ENCODE data around the gene BCKDHA.
"Not testable (repeated sequence)": the region's sequence is repeated elsewhere in the genome, so short reads cannot be mapped to it uniquely, and the experiment has no call there.

BCKDHA gene

GRCh38 chr19:41366089-41366488 lies 31.5 kb upstream of the BCKDHA start:
- DNase-seq (ENCODE audit: low read depth in 2 of 2): no peak

DNA sequence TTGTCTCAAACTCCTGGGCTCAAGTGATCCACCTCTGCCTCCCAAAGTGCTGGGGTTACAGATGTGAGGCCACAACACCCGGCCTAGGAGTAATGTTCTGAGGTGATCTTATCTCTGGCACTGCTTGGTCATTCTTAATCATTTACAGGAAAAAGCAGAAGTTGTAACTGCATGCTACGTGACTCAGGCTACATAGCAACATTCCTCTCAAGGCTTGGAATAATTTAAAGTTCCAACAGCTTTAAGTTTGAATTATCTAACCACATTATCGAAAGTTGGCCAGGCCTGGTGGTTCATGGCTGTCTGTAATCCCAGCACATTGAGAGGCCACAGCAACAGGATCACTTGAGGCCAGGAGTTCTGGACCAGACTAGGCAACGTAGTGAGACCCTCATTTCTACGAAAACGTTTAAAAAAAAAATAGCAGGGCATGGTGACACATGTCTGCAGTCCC lies 29.7 kb upstream of the BCKDHA start:
- DNase-seq (ENCODE audit: low read depth in 2 of 2): peak; percentile 81 to 84

DNA sequence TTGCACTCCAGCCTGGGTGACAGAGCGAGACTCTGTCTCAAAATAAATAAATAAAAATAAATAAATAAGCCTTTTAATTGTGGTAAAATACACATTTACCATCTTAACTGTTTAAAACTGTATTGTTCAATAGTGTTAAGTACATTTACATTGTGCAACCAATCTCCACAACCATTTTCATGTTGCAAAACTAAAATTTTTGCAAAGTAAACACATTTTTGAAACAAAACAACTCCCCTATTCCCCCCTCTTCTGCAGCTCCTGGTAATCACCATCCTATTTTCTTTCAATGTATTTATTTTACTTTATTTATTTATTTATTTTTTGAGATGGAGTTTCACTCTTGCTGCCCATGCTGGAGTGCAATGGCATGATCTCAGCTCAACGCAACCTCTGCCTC lies 27.8 kb upstream of the BCKDHA start:
- DNase-seq (ENCODE audit: low read depth in 2 of 2): no peak

GRCh38 chr19:41371119-41371518 lies 26.5 kb upstream of the BCKDHA start:
- not testable (repeated sequence) for DNase-seq (ENCODE audit: low read depth in 2 of 2)

- DNase-seq (ENCODE audit: low read depth in 2 of 2): no peak
These were observed 26.1 kb upstream of the BCKDHA start for GRCh38 chr19:41371541-41371940.

DNA sequence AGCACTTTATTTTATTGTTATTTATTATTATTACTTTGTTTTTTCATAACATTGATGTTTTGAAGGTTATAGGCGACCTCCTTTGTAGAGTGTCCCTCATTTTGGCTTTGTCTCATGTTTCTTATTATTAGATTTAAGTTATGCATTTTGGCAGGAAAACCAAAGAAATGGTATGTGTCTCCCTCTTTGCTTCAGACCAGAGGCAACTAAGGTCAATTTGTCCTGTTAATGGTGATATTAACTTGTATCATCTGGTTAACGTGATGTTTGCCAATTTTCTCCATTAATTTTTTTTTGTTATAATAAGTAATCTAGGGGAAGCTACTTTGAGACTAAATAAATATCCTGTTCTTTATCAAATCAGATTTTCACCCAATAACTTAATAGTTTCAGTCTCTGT lies 25.1 kb upstream of the BCKDHA start:
- no peak for DNase-seq (ENCODE audit: low read depth in 2 of 2)

DNA sequence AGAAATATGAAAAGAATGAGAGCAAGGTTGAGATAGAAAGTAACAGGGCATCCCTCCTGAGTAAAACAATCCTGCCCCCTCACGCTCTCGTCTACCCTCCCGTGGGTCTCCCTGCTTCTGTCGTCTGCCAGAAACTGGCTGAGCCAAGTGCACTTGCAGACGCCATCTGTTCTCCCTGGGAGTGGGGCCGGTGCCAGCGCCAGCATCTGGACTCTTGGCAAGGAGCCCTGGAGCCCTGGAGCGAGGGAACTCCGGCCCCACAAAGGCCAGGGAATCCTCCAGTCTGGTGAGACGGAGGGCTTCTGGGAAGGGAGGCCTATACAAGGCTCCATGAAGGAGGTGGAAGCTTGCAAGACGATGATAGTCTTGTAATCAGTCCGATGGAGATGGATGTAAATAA lies 23.6 kb upstream of the BCKDHA start:
- DNase-seq (ENCODE audit: low read depth in 2 of 2): peak; percentile 80 to 84

DNA sequence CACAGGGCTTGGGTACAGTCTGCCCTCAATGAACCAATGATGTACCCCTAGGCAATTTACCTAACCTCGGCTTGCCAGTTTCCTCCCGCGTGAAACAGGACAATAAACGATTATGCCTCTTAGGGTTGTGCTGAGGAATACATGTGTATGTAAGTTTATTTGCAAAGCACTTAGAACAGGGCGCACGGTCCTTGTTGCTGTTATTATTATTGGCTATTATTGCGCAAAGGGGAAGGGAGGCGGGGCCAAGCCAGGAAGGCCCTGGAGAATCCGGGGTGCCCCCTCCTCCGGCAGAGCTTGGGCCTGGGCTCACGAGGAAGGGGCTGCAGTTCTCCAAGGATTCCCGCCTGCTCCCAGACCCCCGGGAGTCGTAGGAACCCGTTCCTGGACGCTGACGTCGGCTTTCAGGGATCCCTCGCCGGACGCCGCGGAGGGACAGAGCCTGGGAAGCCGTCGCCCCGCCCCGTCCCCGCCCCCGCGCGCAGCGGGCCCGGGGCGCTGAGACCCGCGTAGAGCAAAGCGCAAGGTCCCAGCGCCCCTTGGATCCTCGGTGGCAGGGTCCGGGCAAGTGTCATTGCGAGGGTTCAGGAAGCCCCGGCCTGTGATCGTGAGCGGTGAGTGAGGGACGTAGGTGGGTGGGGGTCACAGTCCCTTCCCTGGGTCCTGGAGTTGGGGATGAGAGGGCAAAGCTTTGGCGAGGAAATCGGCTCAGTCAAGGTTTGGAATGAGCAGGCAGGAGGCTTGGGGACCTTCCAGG lies 21.2 kb upstream of the BCKDHA start, which contains the start of gene TMEM91:
TSS of gene TMEM91 (plus strand) at position 293 of the 757 bp plus-strand sequence. CDS start 1,777 bp downstream, outside the sequence.
- no peak for DNase-seq (ENCODE audit: low read depth in 2 of 2)

DNA sequence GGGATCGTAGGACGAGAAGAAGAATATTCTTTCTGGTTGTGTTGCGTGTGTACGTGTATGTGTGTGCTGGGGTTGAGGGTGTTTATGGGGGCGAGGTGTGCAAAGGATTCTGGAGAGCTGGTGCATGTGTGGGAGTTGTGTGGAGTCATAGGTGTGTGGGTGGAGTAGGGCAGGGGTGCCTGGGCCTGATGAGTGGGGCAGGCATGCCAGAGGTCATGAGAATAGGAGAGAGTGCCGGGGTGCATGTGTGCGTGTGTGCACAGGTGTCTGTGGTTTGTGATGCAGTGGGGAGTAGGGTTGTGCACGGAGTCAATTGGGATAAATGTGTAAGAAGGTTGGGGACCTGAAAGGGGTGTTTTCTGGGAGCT lies 20.6 kb upstream of the BCKDHA start:
- DNase-seq (ENCODE audit: low read depth in 2 of 2): no peak

DNA sequence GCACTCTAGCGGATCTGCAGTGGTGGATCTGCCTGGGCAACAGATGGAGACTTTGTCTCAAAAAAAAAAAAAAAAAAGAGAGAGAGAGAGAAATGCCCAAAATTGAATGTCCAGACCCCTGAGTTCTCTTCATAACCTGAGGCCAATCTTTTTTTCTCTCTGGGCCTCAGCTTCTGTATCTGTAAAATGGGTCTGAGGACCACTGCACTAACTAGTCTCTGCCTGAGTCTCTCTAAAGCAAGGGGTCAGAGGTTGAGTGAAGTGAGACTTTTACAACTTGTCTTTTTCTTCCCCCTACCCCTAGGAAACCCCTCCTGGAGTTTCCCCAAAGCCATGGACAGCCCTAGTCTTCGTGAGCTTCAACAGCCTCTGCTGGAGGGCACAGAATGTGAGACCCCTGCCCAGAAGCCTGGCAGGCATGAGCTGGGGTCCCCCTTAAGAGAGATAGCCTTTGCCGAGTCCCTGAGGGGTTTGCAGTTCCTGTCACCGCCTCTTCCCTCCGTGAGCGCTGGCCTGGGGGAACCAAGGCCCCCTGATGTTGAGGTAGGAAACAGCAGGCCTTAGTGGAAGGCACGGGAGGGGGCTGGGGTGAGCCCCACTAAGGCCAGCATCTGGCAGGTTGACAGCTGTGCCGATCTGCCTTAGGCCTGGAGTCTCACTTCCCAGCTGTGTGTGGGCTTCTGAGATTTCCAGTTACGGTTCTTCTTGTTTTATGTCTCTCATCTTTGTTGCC lies 19.5 kb upstream of the BCKDHA start:
- no peak for DNase-seq (ENCODE audit: low read depth in 2 of 2)

GRCh38 chr19:41381536-41381935 lies 16.1 kb upstream of the BCKDHA start:
- not testable (repeated sequence) for DNase-seq (ENCODE audit: low read depth in 2 of 2)

DNA sequence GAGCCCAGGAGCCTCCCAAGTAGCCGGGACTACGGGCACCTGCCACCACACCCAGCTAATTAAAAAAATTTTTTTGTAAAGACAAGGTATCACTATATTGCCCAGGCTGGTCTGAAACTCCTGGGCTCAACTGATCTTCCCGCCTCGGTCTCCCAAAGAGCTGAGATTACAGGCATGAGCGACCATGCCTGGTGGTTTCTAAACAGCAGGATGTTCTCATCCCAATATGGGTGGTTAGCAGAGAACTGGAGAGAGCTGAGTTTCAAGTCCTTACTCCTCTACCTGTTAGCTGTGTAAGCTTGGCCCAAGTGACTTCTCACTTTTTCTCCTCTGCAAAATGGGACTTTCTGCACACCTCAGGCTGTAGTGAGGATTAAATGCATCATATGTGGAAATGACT lies 13.3 kb upstream of the BCKDHA start:
- DNase-seq (ENCODE audit: low read depth in 2 of 2): no peak

- no peak for DNase-seq (ENCODE audit: low read depth in 2 of 2)
These were observed 11.2 kb upstream of the BCKDHA start for GRCh38 chr19:41386442-41386841.

GRCh38 chr19:41391618-41392017 lies 6.0 kb upstream of the BCKDHA start:
- no peak for DNase-seq (ENCODE audit: low read depth in 2 of 2)

- no peak for DNase-seq (ENCODE audit: low read depth in 2 of 2)
These were observed 4.8 kb upstream of the BCKDHA start for GRCh38 chr19:41392775-41393174.

GRCh38 chr19:41395355-41395754 lies 2.3 kb upstream of the BCKDHA start:
- DNase-seq (ENCODE audit: low read depth in 2 of 2): no peak

GRCh38 chr19:41398050-41398418 lies 416 bp downstream of the BCKDHA start:
- no peak for DNase-seq (ENCODE audit: low read depth in 2 of 2)

- no peak for DNase-seq (ENCODE audit: low read depth in 2 of 2)
These were observed 980 bp downstream of the BCKDHA start for GRCh38 chr19:41398598-41398997.

- DNase-seq (ENCODE audit: low read depth in 2 of 2): no peak
These were observed 1.5 kb downstream of the BCKDHA start for GRCh38 chr19:41399091-41399490.

- DNase-seq (ENCODE audit: low read depth in 2 of 2): no peak
These were observed 1.9 kb downstream of the BCKDHA start for GRCh38 chr19:41399525-41399924.

DNA sequence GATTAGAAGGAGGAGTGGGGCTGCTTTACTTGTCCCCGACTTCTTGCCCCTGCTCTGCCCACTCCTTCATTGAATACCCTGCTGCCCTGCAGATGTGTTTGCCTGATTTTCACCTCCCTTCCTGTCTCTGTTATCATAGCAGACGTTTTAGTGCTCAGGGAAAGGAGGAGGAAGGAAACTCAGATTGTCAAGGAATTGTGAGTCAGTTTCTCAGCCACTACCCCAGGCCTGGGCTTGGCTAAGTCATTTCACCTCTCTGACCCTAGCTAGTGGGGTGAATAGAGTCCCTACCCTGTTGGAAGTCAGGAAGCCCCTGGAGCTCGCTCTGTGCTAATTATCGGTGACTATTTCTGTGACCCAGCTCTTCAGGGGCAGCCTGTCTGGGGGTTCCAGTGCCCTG lies 3.9 kb downstream of the BCKDHA start:
- no peak for DNase-seq (ENCODE audit: low read depth in 2 of 2)

GRCh38 chr19:41402010-41402409 lies 4.4 kb downstream of the BCKDHA start:
- DNase-seq (ENCODE audit: low read depth in 2 of 2): no peak

Data from fibroblast of skin of left biceps (primary cell).